GM12801 (cell line): Measurements from ENCODE around the gene LILRB1.

ENCODE experiments used
- TF ChIP-seq, protein P1 (sequence below): IDR thresholded peaks from one replicate; pipeline ENCODE4 v1.5.1; 2011; ENCODE audit warnings: control low read depth; ENCODE audit not compliant: insufficient read length; ENCODE audit errors: extremely low read depth

LILRB1 gene

DNA sequence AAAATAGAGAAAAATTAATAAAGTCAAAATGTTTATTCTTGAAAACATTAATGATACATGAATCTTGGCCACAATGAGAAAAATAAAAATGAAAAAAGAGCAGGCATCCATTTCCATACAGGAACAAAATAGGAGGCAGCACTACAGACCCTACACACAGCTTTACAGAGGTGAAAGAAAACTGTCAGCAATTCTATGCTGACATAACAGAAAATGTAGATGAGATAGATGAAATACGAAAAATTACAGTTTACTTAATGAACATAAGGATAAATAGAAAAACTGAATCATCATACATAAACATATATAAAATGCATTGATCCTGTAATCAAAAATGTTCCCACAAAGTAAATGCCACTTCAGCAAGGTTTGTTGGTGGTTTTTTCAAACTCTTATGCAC is 38.1 kb downstream of the LILRB1 start:
- TF ChIP-seq, protein P1, sequence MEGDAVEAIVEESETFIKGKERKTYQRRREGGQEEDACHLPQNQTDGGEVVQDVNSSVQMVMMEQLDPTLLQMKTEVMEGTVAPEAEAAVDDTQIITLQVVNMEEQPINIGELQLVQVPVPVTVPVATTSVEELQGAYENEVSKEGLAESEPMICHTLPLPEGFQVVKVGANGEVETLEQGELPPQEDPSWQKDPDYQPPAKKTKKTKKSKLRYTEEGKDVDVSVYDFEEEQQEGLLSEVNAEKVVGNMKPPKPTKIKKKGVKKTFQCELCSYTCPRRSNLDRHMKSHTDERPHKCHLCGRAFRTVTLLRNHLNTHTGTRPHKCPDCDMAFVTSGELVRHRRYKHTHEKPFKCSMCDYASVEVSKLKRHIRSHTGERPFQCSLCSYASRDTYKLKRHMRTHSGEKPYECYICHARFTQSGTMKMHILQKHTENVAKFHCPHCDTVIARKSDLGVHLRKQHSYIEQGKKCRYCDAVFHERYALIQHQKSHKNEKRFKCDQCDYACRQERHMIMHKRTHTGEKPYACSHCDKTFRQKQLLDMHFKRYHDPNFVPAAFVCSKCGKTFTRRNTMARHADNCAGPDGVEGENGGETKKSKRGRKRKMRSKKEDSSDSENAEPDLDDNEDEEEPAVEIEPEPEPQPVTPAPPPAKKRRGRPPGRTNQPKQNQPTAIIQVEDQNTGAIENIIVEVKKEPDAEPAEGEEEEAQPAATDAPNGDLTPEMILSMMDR = no peak

GRCh38 chr19:54670576-54671357 is 40.5 kb downstream of the LILRB1 start:
- TF ChIP-seq, protein P1 = no peak

DNA sequence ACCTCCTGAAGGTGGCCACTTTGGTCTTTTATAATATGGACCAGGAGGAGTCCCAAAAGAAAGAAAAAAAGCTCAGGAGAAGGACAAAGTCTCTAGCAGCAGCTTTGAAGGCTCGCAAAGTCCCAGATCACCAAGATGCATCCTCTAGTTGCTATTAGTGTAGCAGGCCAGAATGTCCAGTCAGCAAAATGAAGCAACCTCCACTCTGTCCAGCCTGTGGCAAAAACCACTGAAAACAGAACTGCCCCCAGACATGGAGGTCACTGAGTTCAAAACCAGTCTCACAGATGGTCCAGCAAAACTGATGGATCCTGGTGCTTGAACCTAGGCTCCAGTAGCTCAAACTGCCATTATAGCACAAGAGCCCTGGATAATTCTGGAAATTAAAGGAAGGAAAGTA is 42.9 kb downstream of the LILRB1 start:
- TF ChIP-seq, protein P1 = no peak

GRCh38 chr19:54674021-54674617 is 43.8 kb downstream of the LILRB1 start:
- TF ChIP-seq, protein P1 = no peak

DNA sequence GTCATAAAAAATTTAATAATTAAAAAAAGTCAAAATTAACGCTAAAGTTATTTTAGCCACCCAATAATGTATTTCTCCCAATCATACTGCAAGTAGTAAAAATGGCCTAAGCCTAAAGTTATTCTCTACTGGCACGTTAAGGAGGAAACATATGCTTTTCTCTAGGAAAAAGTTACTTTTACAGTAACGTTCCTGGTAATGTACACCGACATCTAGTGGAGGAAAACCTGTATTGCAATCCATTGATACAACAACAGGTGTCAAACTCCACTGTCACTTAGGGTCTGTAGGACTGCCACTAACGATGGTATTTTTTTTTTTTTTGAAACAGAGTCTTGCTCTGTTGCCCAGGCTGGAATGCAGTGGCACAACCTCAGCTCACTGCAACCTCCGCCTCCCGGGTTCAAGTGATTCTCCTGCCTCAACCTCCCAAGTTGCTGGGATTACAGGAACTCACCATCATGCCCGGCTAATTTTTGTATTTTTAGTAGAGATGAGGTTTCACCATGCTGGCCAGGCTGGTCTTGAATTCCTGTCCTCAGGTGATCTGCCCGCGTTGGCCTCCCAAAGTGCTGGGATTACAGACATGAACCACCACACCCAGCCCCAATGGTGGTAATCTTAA is 46.0 kb downstream of the LILRB1 start:
- TF ChIP-seq, protein P1 = peak; percentile 71

DNA sequence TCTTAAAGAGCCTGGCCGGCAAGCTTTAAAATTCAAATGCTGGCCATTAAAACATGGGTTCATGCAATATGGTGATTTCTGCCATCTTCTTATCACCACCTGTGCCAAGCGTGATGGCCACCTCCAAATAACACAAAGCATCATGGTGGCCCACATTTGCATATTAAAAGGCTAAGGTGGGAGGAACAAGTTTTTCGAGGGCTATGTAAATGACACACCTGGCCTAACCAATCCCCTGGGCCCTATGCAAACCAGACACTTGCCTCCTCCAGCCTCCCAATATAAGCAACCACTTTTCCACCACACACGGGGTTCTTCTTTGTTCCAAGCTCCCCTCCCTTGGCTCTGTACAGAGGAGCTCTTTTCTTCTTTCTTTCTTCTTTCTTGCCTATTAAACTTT is 46.9 kb downstream of the LILRB1 start:
- TF ChIP-seq, protein P1 = no peak

GRCh38 chr19:54682306-54682856 is 52.1 kb downstream of the LILRB1 start:
- TF ChIP-seq, protein P1 = no peak
